Brain microvascular endothelial cell (primary cell): Measurements from ENCODE around the gene TCF12.

ENCODE experiments used
- DNase-seq: peaks from one replicate; pipeline ENCODE4 v3.0.0-alpha.2; 2020
- H3K27ac ChIP-seq: fragments of 250-450 bp; sonication (Bioruptor Pico); 2 replicates; pipeline ENCODE4 v1.5.1; 2020; ENCODE audit warnings: mild to moderate bottlenecking, moderate library complexity
- H3K27me3 ChIP-seq: fragments of 250-450 bp; sonication (Bioruptor Pico); replicated peaks from 2 replicates; pipeline ENCODE4 v1.5.1; 2020; ENCODE audit warnings: mild to moderate bottlenecking
- H3K36me3 ChIP-seq: fragments of 250-450 bp; sonication (Bioruptor Pico); replicated peaks from 2 replicates; pipeline ENCODE4 v1.5.1; 2020; ENCODE audit warnings: mild to moderate bottlenecking
- H3K4me3 ChIP-seq: 2 replicates; pipeline ENCODE4 v1.5.1; 2011; ENCODE audit warnings: low read depth, mild to moderate bottlenecking, control low read depth, low read length, moderate library complexity
- in situ Hi-C: cut with HindIII; loops from 2 replicates; pipeline ENCODE4 v1.10.0; 2017; ENCODE audit warnings: low sequenced_read_pairs, low pct_ligation_motif_present
- TF ChIP-seq, protein P1 (sequence below): IDR thresholded peaks from 2 replicates; pipeline ENCODE4 v1.5.1; 2011; ENCODE audit warnings: low read depth, mild to moderate bottlenecking, moderate library complexity, low read length, control low read depth, inconsistent platforms; ENCODE audit errors: missing control alignments

Gene TCF12

DNA sequence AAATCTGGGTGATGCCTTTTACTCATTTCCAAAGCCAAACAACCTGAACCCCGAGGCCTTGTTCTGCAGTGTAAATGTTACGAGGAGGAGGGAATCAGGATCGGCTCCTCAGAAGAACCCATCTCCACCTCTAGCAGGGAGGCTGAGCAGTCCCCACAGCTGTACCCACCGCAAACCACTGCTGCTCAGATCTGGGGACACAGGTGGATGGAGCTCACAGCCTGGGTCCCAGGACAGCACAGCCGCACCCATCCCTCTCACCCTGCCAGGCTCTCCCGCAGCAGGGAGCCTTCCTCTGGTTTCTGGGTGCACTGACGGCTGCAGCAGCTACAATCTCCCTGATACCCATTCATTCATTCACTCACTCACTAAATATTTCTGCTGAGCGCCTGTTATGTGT is 413.9 kb downstream of the TCF12 start:
- TF ChIP-seq, protein P1, sequence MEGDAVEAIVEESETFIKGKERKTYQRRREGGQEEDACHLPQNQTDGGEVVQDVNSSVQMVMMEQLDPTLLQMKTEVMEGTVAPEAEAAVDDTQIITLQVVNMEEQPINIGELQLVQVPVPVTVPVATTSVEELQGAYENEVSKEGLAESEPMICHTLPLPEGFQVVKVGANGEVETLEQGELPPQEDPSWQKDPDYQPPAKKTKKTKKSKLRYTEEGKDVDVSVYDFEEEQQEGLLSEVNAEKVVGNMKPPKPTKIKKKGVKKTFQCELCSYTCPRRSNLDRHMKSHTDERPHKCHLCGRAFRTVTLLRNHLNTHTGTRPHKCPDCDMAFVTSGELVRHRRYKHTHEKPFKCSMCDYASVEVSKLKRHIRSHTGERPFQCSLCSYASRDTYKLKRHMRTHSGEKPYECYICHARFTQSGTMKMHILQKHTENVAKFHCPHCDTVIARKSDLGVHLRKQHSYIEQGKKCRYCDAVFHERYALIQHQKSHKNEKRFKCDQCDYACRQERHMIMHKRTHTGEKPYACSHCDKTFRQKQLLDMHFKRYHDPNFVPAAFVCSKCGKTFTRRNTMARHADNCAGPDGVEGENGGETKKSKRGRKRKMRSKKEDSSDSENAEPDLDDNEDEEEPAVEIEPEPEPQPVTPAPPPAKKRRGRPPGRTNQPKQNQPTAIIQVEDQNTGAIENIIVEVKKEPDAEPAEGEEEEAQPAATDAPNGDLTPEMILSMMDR, result no peak
- Histone ChIP-seq H3K27me3 (no peaks in the 10 kb centered on the region), H3K36me3 (no peaks in the 10 kb centered on the region), H3K27ac (no peak overlapping the region), H3K4me3 (no peak overlapping the region)
- in situ Hi-C loops, result loop anchor here (25.0 kb wide), 1 partner anchor 180 kb away; no protein-coding TSS in a partner anchor
- no peak for DNase-seq

DNA sequence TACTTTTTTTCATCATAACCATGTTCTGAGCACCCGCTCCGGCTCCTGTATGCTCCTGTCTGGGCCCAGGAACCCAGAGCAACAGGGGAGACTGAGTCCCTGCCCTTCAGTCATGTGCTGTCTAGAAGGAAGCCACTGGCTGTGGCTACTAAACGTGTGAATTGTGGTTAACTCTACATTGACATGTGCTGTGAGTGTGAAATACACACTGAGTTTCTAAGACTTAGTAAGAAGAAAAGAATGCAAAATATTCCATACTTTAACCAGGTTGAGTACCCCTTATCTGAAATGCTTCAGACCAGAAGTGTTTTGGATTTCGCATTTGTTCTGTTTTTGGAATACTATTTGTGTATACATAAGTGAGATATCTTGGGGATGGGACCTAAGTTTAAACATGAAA is 415.0 kb downstream of the TCF12 start:
- H3K27me3 ChIP-seq, result no peaks in the 10 kb centered on the region
- no peak overlapping the region for H3K4me3 ChIP-seq
- H3K27ac ChIP-seq, result no peak overlapping the region
- TF ChIP-seq, protein P1, result no peak
- DNase-seq, result peak; percentile 34
- no peaks in the 10 kb centered on the region for H3K36me3 ChIP-seq
- in situ Hi-C loops, result loop anchor here (25.0 kb wide), 1 partner anchor 179 kb away; no protein-coding TSS in a partner anchor

DNA sequence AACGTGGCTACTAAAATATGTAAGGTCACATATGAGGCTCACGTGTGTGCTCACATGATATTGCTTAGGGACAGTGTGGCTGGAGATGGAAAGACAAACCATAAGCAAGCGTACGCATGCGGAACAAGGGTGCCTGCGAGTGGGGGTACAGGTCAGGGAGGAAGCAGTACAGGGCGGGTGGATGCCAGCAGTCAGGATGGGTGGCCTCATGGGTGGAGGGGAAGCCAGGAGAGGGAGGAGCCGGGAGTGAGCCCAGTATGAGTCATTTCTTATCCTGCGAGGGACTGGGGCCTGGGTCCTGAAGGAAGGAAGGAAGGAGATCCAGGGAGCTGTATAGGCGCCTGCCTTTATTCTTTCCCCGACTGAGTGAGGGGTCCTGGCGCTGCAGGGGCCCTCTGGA is 415.8 kb downstream of the TCF12 start:
- peak; percentile 39 for DNase-seq
- no peak overlapping the region for H3K4me3 ChIP-seq
- TF ChIP-seq, protein P1, result no peak
- no peaks in the 10 kb centered on the region for H3K27me3 ChIP-seq
- H3K36me3 ChIP-seq, result no peaks in the 10 kb centered on the region
- in situ Hi-C loops, result loop anchor here (25.0 kb wide), 1 partner anchor 178 kb away; no protein-coding TSS in a partner anchor
- no peak overlapping the region for H3K27ac ChIP-seq

DNA sequence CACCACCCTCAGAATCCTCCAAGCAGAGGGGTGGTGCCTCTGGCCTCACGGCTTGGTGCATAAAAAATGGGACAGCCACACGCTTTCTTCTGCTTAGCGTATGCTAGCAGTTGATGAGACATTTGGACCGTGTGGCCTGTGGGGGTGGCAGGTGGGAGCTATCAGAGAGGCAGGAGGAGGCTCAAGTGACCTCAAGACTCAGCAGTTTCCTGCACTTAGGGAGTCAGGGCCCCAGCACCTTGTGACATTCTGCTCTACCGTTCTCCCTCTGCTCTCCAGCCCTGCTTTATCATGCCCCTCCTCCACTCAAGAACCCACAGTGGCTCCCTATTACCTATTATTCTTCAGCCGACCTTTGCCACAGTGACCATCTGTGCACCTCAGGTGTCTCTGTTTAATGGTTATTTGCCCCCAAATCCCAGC is 416.9 kb downstream of the TCF12 start:
- in situ Hi-C loops, result loop anchor here (25.0 kb wide), 1 partner anchor 177 kb away; no protein-coding TSS in a partner anchor

DNA sequence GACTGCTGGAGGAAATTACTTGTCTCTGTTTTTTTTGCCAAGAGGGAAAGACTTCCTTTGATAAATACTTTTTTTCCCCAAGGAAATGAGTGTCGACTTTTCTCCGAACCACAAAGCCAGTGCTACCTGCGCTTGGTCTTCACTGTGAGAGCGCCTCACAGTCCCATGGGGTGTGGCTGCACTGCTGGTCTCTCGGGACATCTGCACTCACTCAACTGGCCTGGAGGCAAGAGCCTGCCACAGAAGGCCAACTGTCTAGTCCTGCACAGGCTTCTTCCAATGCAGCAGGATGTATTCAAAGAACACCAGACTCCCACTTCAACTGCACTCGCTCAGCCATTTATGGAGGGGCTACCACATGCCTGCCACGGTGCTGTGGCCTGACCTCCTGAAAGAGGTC is 417.3 kb downstream of the TCF12 start:
- no peak overlapping the region for H3K4me3 ChIP-seq
- TF ChIP-seq, protein P1, result no peak
- H3K36me3 ChIP-seq, result no peaks in the 10 kb centered on the region
- DNase-seq, result no peak
- no peaks in the 10 kb centered on the region for H3K27me3 ChIP-seq
- no peak overlapping the region for H3K27ac ChIP-seq
- in situ Hi-C loops, result loop anchor here (25.0 kb wide), 1 partner anchor 177 kb away; no protein-coding TSS in a partner anchor

More for the DNA sequence above, 416.9 kb downstream of the TCF12 start:
- no peak for DNase-seq
- H3K27ac ChIP-seq, result no peak overlapping the region
- H3K4me3 ChIP-seq, result no peak overlapping the region
- TF ChIP-seq, protein P1, result no peak
- H3K27me3 ChIP-seq, result no peaks in the 10 kb centered on the region
- H3K36me3 ChIP-seq, result no peaks in the 10 kb centered on the region

DNA sequence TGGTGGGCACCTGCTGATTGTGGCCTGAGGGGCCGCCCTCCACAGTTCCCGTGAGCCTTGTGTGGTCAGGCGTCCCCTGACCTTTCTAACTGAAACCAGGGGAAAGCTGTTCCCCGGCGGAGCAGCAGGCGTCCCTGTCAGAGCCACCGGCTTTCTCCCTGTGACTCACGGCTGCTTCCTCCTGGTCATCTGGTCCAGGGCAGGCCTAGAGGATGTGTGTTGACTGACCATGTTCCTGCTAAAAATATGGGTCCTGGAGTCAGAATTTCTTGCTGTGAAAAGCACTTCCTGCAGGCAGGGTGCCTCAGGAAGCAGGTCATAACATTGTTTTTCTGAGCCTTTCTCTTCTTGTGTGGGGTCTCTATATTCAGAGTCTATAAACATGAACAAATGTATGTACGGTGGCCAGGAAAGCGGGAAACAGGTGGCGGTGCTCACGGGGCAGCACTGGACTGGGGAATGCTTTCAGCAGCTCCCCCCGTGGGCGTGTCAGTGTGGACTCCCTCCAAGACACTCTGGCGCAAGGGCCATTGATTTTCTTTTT is 419.5 kb downstream of the TCF12 start:
- H3K4me3 ChIP-seq, result no peak overlapping the region
- H3K36me3 ChIP-seq, result no peaks in the 10 kb centered on the region
- no peak overlapping the region for H3K27ac ChIP-seq
- in situ Hi-C loops, result loop anchor here (25.0 kb wide), 1 partner anchor 174 kb away; no protein-coding TSS in a partner anchor
- H3K27me3 ChIP-seq, result no peaks in the 10 kb centered on the region
- DNase-seq, result peak; percentile 69
- TF ChIP-seq, protein P1, result peak; percentile 67
